Coronary artery (tissue), 2 donors: ENCODE results near the gene CFAP97D1.

Experiments
- DNase-seq: peaks from one replicate; pipeline ENCODE4 v3.0.0-alpha.2; 2017; ENCODE audit warnings: low spot score
- H3K27ac ChIP-seq, 2 donors: fragments of 200-600 bp; sonication (generic); one replicate each; pipeline ENCODE4 v1.5.1; 2016 to 2019
- H3K4me3 ChIP-seq: fragments of 200-600 bp; sonication (generic); 2 replicates; pipeline ENCODE4 v1.5.1; 2016; ENCODE audit warnings: mild to moderate bottlenecking, moderate library complexity
- TF ChIP-seq, protein P1 (sequence below): fragments of 200-600 bp; sonication (generic); IDR thresholded peaks from one replicate; pipeline ENCODE4 v1.5.1; 2019; ENCODE audit warnings: antibody characterized with exemption

CFAP97D1 gene

DNA sequence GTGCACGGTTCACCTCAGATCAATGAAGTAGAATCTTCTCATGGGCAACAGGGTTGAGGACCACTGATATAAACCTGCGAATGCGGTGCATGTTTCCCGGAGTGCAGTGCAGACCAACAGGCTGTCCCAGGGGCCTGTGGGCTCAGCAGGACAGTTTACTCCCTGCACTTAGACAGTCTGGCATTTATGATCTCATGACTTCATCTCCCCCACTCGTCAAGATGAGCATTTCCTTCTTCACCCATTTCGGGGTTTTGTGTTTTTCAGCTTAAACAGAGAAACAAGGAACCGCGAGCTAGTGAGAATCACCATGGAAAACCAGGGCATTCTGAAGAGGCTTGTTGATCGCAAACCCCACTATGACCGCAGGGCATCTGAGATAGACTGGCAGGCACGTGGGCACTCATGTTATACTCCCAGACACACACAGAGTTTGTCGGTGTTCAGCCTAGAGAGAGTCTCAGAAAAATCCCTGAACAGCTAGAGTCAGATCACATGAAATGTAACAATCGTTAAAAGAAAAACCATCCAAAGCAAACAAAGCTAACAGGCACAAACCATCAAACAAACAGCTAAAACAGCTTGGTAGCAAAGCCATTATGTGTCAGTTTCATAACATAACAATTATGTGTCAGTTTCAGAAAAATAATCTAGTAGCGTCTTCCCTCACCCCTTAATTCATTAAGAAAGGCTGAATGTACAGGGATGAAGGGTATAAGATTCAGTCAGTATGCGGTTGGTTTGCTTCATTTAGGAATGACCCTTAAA lies 2.9 kb downstream of the CFAP97D1 start:
- Histone ChIP-seq H3K4me3 (no peak overlapping the region), H3K27ac (no peak overlapping the region)
- TF ChIP-seq, protein P1, sequence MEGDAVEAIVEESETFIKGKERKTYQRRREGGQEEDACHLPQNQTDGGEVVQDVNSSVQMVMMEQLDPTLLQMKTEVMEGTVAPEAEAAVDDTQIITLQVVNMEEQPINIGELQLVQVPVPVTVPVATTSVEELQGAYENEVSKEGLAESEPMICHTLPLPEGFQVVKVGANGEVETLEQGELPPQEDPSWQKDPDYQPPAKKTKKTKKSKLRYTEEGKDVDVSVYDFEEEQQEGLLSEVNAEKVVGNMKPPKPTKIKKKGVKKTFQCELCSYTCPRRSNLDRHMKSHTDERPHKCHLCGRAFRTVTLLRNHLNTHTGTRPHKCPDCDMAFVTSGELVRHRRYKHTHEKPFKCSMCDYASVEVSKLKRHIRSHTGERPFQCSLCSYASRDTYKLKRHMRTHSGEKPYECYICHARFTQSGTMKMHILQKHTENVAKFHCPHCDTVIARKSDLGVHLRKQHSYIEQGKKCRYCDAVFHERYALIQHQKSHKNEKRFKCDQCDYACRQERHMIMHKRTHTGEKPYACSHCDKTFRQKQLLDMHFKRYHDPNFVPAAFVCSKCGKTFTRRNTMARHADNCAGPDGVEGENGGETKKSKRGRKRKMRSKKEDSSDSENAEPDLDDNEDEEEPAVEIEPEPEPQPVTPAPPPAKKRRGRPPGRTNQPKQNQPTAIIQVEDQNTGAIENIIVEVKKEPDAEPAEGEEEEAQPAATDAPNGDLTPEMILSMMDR = no peak
- no peak for DNase-seq

DNA sequence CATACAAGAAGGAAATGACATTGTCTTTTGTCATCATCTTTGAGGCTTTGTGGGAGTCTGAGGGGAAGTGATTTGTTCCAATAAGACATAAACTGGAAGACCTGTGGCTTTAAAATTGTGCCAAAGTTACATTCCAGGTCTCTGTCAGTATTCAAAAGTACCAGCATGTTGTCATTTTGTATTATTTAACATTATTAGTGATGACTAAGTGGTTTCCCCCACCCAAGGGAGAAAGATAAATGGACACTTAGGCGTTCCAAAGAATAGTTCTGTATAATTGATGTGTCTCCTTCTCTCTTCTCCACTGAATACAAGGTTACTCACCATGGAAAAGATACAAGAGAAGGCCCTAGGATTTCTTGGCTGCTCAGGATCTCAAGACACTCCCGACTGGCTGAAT lies 3.8 kb downstream of the CFAP97D1 start:
- no peak overlapping the region for H3K4me3 ChIP-seq
- no peak for DNase-seq
- no peak overlapping the region for H3K27ac ChIP-seq
- TF ChIP-seq, protein P1 = no peak

DNA sequence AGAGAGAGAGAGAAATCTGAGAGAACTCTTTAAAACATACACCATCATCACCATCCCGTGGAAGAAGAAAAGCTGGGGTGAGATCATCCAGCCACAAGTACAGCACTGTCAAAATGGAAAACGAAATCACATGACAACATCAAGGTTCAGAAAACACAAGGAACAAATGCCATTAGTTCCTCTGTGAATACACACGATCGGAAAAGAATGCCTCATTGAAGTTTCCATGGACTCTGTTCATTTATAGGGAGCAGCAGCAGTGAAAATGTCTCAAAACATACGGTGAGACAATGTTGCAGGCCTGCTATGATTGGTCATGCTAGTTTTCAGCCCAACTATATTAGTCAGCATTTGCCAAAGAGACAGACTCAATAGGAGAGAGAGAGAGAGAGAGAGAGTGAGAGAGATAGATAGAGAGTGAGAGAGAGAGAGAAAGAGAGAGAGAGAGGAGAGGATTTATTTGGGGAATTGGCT lies 4.4 kb downstream of the CFAP97D1 start:
- no peak for DNase-seq
- TF ChIP-seq, protein P1 = no peak
- Histone ChIP-seq H3K27ac (no peak overlapping the region), H3K4me3 (no peak overlapping the region)

DNA sequence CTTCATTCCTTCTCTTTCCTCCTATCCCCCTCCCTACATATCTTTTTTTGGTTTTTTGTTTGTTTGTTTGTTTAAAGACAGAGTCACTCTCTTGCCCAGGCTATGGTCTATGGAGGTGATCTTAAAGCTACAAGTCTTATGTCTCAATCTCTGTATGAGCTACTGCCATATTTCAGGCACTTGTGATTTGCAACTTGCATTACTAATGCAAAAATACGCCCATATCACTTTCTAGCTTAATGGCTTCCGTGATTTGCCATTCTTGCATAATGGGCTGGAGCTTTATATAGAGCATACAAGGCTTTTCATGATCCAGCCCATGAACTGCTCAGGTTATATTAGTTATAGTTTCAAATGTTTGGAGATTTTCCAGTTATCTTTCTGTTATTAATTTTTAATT lies 7.5 kb downstream of the CFAP97D1 start:
- TF ChIP-seq, protein P1 = no peak
- Histone ChIP-seq H3K4me3 (no peak overlapping the region), H3K27ac (no peak overlapping the region)
- no peak for DNase-seq

DNA sequence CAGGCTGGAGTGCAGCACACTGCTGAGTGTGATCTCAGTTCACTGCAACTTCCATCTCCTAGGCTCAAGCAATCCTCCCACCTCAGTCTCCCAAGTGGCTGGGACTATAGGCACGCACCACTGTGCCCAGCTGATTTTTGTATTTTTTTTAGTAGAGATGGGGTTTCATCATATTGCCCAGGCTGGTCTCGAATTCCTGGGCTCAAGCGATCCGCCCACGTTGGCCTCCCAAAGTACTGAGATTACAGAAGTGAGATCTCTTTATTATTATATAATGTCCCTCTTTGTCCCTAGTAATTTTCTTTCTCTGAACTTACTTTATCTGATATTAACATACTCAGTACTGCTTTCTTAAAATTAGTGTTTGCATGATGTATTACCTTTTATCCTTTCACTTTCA lies 8.3 kb downstream of the CFAP97D1 start:
- Histone ChIP-seq H3K27ac (no peak overlapping the region), H3K4me3 (no peak overlapping the region)
- DNase-seq = peak; percentile 19
- TF ChIP-seq, protein P1 = no peak

DNA sequence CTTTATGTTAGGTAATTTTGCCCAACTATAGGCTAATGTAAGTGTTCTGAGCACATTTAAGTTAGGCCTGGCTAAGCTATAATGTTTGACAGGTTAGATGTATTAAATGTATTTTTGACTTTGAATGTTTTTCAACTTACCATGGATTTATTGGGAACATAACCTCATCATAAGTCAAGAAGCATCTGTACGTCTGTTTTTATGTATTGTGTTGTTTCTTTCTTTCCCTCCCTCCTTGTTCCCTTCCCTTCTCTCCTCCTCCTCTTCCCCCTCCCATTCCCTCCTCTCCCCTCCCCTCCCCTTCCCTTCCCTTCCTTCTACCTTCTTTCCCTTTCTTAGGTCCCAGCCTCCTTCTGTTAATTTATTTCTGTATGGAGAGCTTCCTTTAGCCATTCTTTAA lies 9.2 kb downstream of the CFAP97D1 start:
- no peak overlapping the region for H3K4me3 ChIP-seq
- TF ChIP-seq, protein P1 = no peak
- H3K27ac ChIP-seq = no peak overlapping the region
- no peak for DNase-seq

DNA sequence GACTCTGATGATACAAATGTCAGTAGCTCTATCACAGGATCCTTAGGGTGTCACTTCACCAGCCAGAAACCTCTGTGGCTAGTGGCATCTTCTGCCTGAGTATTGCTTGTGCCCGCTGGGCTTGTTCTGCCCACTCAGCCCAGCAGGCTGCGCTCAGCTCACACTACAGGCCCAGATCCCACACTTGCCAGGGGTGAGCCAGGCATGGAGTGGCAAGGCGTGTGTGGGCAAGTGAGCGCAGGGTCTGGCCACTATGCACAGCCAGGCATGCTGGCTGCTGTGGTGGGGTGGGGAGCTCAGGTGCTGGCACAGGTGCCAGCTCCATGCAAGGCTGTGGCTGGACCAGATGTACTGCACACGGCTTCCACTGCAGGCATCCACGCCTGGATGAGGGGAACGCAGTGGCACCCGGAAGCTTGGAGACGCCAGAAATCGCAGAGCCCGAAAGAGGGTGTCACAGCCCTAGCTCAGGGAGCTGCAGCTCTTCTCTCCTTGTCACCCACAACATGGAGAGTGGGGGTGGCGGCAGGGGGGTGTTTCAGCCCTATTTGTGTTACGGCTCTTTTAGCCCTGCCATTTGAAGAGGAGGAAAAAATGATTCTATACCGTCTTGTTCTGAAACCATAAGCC lies 10.2 kb downstream of the CFAP97D1 start:
- no peak overlapping the region for H3K4me3 ChIP-seq
- no peak overlapping the region for H3K27ac ChIP-seq
- TF ChIP-seq, protein P1 = no peak
- DNase-seq = no peak
